PFSK-1 (cell line): Measurements from ENCODE around the gene NOTUM.

Experiments
- POLR2AphosphoS5 ChIP-seq: IDR thresholded peaks from 2 replicates; pipeline ENCODE4 v1.6.1; 2012; ENCODE audit warnings: low read depth, mild to moderate bottlenecking, control low read depth, low read length, moderate library complexity
- REST ChIP-seq, 2 experiments: IDR thresholded peaks; 2 replicates each; pipeline versions ENCODE4 v1.6.1 to v1.8.0; 2011 to 2012; ENCODE audit warnings: low read depth in 2 of 2, low read length in 2 of 2, control low read depth in 1 of 2, inconsistent platforms in 1 of 2, mild to moderate bottlenecking in 1 of 2, moderate library complexity in 1 of 2; ENCODE audit not compliant: insufficient read depth in 1 of 2
- TAF1 ChIP-seq: IDR thresholded peaks from 2 replicates; pipeline ENCODE4 v1.6.1; 2012; ENCODE audit warnings: low read length, control low read depth, borderline replicate concordance; ENCODE audit not compliant: insufficient read depth

- TF ChIP-seq POLR2AphosphoS5 (no peak), REST (IDR thresholded peaks at IDR 0.05; ENCODE audit: insufficient read depth in 1 of 2, low read depth in 2 of 2, low read length in 2 of 2) (no peak), TAF1 (no peak)
Observed at GRCh38 chr17:81939218-81939617, 21.8 kb downstream of the NOTUM start.
